H1 (cell line): Measurements from ENCODE around the gene LRCH2.

Source experiments
- ATF2 ChIP-seq: IDR thresholded peaks from 2 replicates; pipeline ENCODE4 v1.6.1; 2012; ENCODE audit warnings: low read length, inconsistent platforms
- CTCF ChIP-seq, 3 experiments: IDR thresholded peaks; 1 replicate in 2 of 3; 2 replicates in 1 of 3; pipeline versions ENCODE4 v1.5.1 to v1.6.1; 2011; ENCODE audit warnings: low read length in 3 of 3, mild to moderate bottlenecking in 3 of 3, inconsistent platforms in 2 of 3, low read depth in 1 of 3, moderate library complexity in 1 of 3; ENCODE audit not compliant: insufficient read depth in 1 of 3; ENCODE audit errors: control extremely low read depth in 1 of 3
- EP300 ChIP-seq, 2 experiments: IDR thresholded peaks; 1 replicate in 1 of 2; 2 replicates in 1 of 2; pipeline ENCODE4 v1.6.1; 2011 to 2012; ENCODE audit warnings: low read depth in 2 of 2, low read length in 2 of 2, mild to moderate bottlenecking in 2 of 2, borderline replicate concordance in 1 of 2, inconsistent platforms in 1 of 2, moderate library complexity in 1 of 2
- GABPA ChIP-seq: IDR thresholded peaks from 2 replicates; pipeline ENCODE4 v1.6.1; 2011; ENCODE audit warnings: mild to moderate bottlenecking, low read length, moderate library complexity, borderline replicate concordance; ENCODE audit not compliant: insufficient read depth
- HDAC2 ChIP-seq, 2 experiments: fragments of 300-600 bp in 1 of 2; sonication (generic) in 1 of 2; IDR thresholded peaks; 2 replicates each; pipeline ENCODE4 v1.6.1; 2011 to 2012; ENCODE audit warnings: low read depth in 2 of 2, low read length in 2 of 2, mild to moderate bottlenecking in 2 of 2, moderate library complexity in 2 of 2, borderline replicate concordance in 1 of 2, inconsistent platforms in 1 of 2
- MAFK ChIP-seq: IDR thresholded peaks from 2 replicates; pipeline ENCODE4 v1.6.1; 2012; ENCODE audit warnings: low read depth, mild to moderate bottlenecking, improper control_type of control experiment, low read length
- RFX5 ChIP-seq: IDR thresholded peaks from 2 replicates; pipeline ENCODE4 v1.6.1; 2011; ENCODE audit warnings: low read depth, low read length, improper control_type of control experiment, borderline replicate concordance
- RXRA ChIP-seq: IDR thresholded peaks from 2 replicates; pipeline ENCODE4 v1.6.1; 2011; ENCODE audit warnings: low read depth, mild to moderate bottlenecking, low read length, moderate library complexity; ENCODE audit not compliant: insufficient read depth
- TCF12 ChIP-seq: IDR thresholded peaks from 2 replicates; pipeline ENCODE4 v1.6.1; 2011; ENCODE audit warnings: low read depth, mild to moderate bottlenecking, low read length

GRCh38 chrX:115261148-115261547 lies 27.3 kb upstream of the LRCH2 start:
- TF ChIP-seq MAFK (no peak), EP300 (IDR thresholded peaks at IDR 0.05; ENCODE audit: borderline replicate concordance in 1 of 2, low read depth in 2 of 2, low read length in 2 of 2) (no peak), RFX5 (no peak), CTCF (IDR thresholded peaks at IDR 0.05; ENCODE audit: control extremely low read depth in 1 of 3, insufficient read depth in 1 of 3, low read depth in 1 of 3, low read length in 3 of 3) (no peak), GABPA (no peak), HDAC2 (IDR thresholded peaks at IDR 0.05; ENCODE audit: borderline replicate concordance in 1 of 2, low read depth in 2 of 2, low read length in 2 of 2) (no peak), TCF12 (no peak), ATF2 (no peak), RXRA (no peak)
